Measurements from ENCODE around the gene PIGR.

DNA sequence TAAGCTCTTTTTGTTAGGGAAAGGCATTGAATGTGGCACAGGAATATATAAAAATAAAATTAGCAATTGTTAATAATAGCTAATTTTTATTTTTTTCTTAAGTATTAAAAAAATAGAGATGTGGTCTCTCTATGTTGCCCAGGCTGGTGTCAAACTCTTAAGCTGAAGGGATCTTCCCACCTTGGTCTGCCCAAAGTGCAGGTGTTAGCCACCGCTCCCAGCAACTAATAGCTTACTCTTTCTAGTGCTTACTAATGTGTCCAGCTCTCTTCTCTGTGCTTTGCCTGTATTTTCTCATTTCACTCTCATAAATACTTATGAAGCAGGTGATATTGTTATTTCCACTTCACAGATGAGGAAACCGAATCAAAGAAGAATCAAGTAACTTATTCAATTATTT, 62.4 kb downstream of the PIGR start:
- TF ChIP-seq POLR2A (IDR thresholded peaks at IDR 0.05) = no peak
- TF ChIP-seq, protein P1, sequence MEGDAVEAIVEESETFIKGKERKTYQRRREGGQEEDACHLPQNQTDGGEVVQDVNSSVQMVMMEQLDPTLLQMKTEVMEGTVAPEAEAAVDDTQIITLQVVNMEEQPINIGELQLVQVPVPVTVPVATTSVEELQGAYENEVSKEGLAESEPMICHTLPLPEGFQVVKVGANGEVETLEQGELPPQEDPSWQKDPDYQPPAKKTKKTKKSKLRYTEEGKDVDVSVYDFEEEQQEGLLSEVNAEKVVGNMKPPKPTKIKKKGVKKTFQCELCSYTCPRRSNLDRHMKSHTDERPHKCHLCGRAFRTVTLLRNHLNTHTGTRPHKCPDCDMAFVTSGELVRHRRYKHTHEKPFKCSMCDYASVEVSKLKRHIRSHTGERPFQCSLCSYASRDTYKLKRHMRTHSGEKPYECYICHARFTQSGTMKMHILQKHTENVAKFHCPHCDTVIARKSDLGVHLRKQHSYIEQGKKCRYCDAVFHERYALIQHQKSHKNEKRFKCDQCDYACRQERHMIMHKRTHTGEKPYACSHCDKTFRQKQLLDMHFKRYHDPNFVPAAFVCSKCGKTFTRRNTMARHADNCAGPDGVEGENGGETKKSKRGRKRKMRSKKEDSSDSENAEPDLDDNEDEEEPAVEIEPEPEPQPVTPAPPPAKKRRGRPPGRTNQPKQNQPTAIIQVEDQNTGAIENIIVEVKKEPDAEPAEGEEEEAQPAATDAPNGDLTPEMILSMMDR (IDR thresholded peaks at IDR 0.05) = no peak

Measured in adrenal gland (tissue), 5 donors.